ENCODE data around the gene NPFF.

The NPFF gene

GRCh38 chr12:53513712-53514410, 6.6 kb upstream of the NPFF start:
- no peak for DNase-seq (ENCODE audit: low read depth)

- no peak for DNase-seq (ENCODE audit: low read depth)
Measured at GRCh38 chr12:53510181-53510812, 3.0 kb upstream of the NPFF start.

- DNase-seq (ENCODE audit: low read depth): no peak
Measured at GRCh38 chr12:53508534-53509170, 1.4 kb upstream of the NPFF start.

- DNase-seq (ENCODE audit: low read depth): no peak
Measured at GRCh38 chr12:53507603-53507885, 260 bp upstream of the NPFF start.

GRCh38 chr12:53506450-53506785, 866 bp downstream of the NPFF start:
- DNase-seq (ENCODE audit: low read depth): no peak

GRCh38 chr12:53505555-53506449, 1.5 kb downstream of the NPFF start:
- no peak for DNase-seq (ENCODE audit: low read depth)

GRCh38 chr12:53505086-53505485, 2.2 kb downstream of the NPFF start:
- no peak for DNase-seq (ENCODE audit: low read depth)

- no peak for DNase-seq (ENCODE audit: low read depth)
Measured at GRCh38 chr12:53504004-53504920, 3.0 kb downstream of the NPFF start.

- DNase-seq (ENCODE audit: low read depth): no peak
Measured at GRCh38 chr12:53502983-53503728, 4.1 kb downstream of the NPFF start.

- no peak for DNase-seq (ENCODE audit: low read depth)
Measured at GRCh38 chr12:53502331-53502730, 5.0 kb downstream of the NPFF start.

- DNase-seq (ENCODE audit: low read depth): no peak
Measured at GRCh38 chr12:53501615-53502181, 5.6 kb downstream of the NPFF start.

- peak; percentile 99 for DNase-seq (ENCODE audit: low read depth)
Measured at GRCh38 chr12:53500776-53501614, 6.3 kb downstream of the NPFF start, which contains the start of gene TARBP2. Gene TARBP2 (plus strand): TSS chr12:53501283. CDS start chr12:53501409, 126 bp downstream.

- no peak for DNase-seq (ENCODE audit: low read depth)
Measured at GRCh38 chr12:53500142-53500775, 7.0 kb downstream of the NPFF start.

- DNase-seq (ENCODE audit: low read depth): no peak
Measured at GRCh38 chr12:53499266-53500141, 7.8 kb downstream of the NPFF start, which contains the start of gene MAP3K12. Gene MAP3K12 (minus strand): TSS chr12:53499458. CDS start chr12:53487391, 12,067 bp downstream.

- DNase-seq (ENCODE audit: low read depth): no peak
Measured at GRCh38 chr12:53498235-53498630, 9.1 kb downstream of the NPFF start.

GRCh38 chr12:53497461-53497860, 9.8 kb downstream of the NPFF start:
- DNase-seq (ENCODE audit: low read depth): no peak

- DNase-seq (ENCODE audit: low read depth): no peak
Measured at GRCh38 chr12:53496752-53497032, 10.6 kb downstream of the NPFF start.

All from non-pigmented ciliary epithelial cell (primary cell).